WTC11 (cell line): ENCODE results near the gene NPIPB2. TPM values are rescaled to one million over a fixed set of nuclear protein-coding genes. Genes with fewer than 3 reads are reported as not detected.
A peak's percentile ranks its signal among the peaks of the same experiment; 100 is the strongest.

Experiments
- ATAC-seq: fragments of 200-7000 bp; cut with Tn5 transposase; 2 replicates; pipeline ENCODE4 v1.10.0; 2021; ENCODE audit warnings: mild to moderate bottlenecking, moderate library complexity
- CTCF ChIA-PET: fragments of 300-600 bp; sonication (Branson Sonifier 250); formaldehyde crosslinking; loops from one replicate; lab custom pipeline; 2021; ENCODE audit warnings: antibody characterized with exemption; lab: Charles Lee
- POLR2A ChIA-PET: fragments of 350-600 bp; sonication (Branson Sonifier 250); formaldehyde crosslinking; loops from one replicate; lab custom pipeline; 2021; ENCODE audit warnings: antibody characterized with exemption; lab: Charles Lee
- DNase-seq: peaks from one replicate; pipeline ENCODE4 v3.0.0; 2021; ENCODE audit warnings: low spot score
- H3K27ac Mint-ChIP-seq: 2 replicates; pipeline ENCODE4 v1.8.0; 2021; ENCODE audit warnings: mixed read lengths
- H3K27me3 Mint-ChIP-seq: 2 replicates; pipeline ENCODE4 v1.8.0; 2021; ENCODE audit warnings: low read depth, mild to moderate bottlenecking, moderate library complexity, mixed read lengths
- H3K36me3 Mint-ChIP-seq: 2 replicates; pipeline ENCODE4 v1.8.0; 2021; ENCODE audit warnings: mixed read lengths
- H3K4me1 Mint-ChIP-seq: 2 replicates; pipeline ENCODE4 v1.8.0; 2022; ENCODE audit warnings: mixed read lengths
- H3K4me3 Mint-ChIP-seq: 2 replicates; pipeline ENCODE4 v1.8.0; 2021; ENCODE audit warnings: mild to moderate bottlenecking, moderate library complexity, mixed read lengths
- H3K9me3 Mint-ChIP-seq: 2 replicates; pipeline ENCODE4 v1.8.0; 2021; ENCODE audit warnings: mixed read lengths
- ATF1 ChIP-seq: sonication (generic); formaldehyde crosslinking; IDR thresholded peaks from 2 replicates; pipeline ENCODE4 v1.8.1; 2023; ENCODE audit warnings: mild to moderate bottlenecking, moderate library complexity, missing genetic modification reagents
- CBFB ChIP-seq: sonication (generic); formaldehyde crosslinking; IDR thresholded peaks from 2 replicates; pipeline ENCODE4 v1.8.1; 2022; ENCODE audit warnings: mild to moderate bottlenecking, low read depth, missing genetic modification reagents
- FOXK1 ChIP-seq: sonication (generic); formaldehyde crosslinking; IDR thresholded peaks from 2 replicates; pipeline ENCODE4 v1.8.0; 2022; ENCODE audit warnings: mild to moderate bottlenecking, moderate library complexity, missing genetic modification reagents
- GTF2I ChIP-seq: fragments of 250-450 bp; sonication (Bioruptor Pico); conservative IDR thresholded peaks from 2 replicates; pipeline ENCODE4 v1.4.0; 2021; ENCODE audit warnings: mild to moderate bottlenecking
- HMGXB4 ChIP-seq: sonication (generic); formaldehyde crosslinking; IDR thresholded peaks from 2 replicates; pipeline ENCODE4 v1.8.1; 2023; ENCODE audit warnings: mild to moderate bottlenecking, moderate library complexity, missing genetic modification reagents
- MYBL2 ChIP-seq: sonication (generic); formaldehyde crosslinking; IDR thresholded peaks from 2 replicates; pipeline ENCODE4 v1.8.1; 2023; ENCODE audit warnings: mild to moderate bottlenecking, moderate library complexity, missing genetic modification reagents
- NFYB ChIP-seq: sonication (generic); formaldehyde crosslinking; conservative IDR thresholded peaks from 2 replicates; pipeline ENCODE4 v1.8.0; 2022; ENCODE audit warnings: low read depth, missing genetic modification reagents
- NR1H2 ChIP-seq: sonication (generic); formaldehyde crosslinking; IDR thresholded peaks from 2 replicates; pipeline ENCODE4 v1.9.0; 2021; ENCODE audit warnings: mild to moderate bottlenecking, moderate library complexity, missing genetic modification reagents
- NR2C2 ChIP-seq: sonication (generic); formaldehyde crosslinking; IDR thresholded peaks from 2 replicates; pipeline ENCODE4 v1.8.0; 2022; ENCODE audit warnings: mild to moderate bottlenecking, missing genetic modification reagents
- PRDM15 ChIP-seq: sonication (generic); formaldehyde crosslinking; IDR thresholded peaks from 2 replicates; pipeline ENCODE4 v1.8.0; 2022; ENCODE audit warnings: missing genetic modification reagents
- RELA ChIP-seq: sonication (generic); formaldehyde crosslinking; IDR thresholded peaks from 2 replicates; pipeline ENCODE4 v1.8.1; 2022; ENCODE audit warnings: missing genetic modification reagents, mild to moderate bottlenecking, borderline replicate concordance
- SMAD3 ChIP-seq: sonication (generic); formaldehyde crosslinking; IDR thresholded peaks from 2 replicates; pipeline ENCODE4 v1.8.0; 2022; ENCODE audit warnings: missing genetic modification reagents, mild to moderate bottlenecking, borderline replicate concordance
- SP1 ChIP-seq: sonication (generic); formaldehyde crosslinking; conservative IDR thresholded peaks from 2 replicates; pipeline ENCODE4 v1.8.1; 2022; ENCODE audit warnings: missing genetic modification reagents
- ZBTB43 ChIP-seq: sonication (generic); formaldehyde crosslinking; IDR thresholded peaks from 2 replicates; pipeline ENCODE4 v1.8.1; 2023; ENCODE audit warnings: mild to moderate bottlenecking, missing genetic modification reagents
- ZNF219 ChIP-seq: sonication (generic); formaldehyde crosslinking; IDR thresholded peaks from 2 replicates; pipeline ENCODE4 v1.8.0; 2023; ENCODE audit warnings: missing genetic modification reagents, mild to moderate bottlenecking, borderline replicate concordance
- ZNF317 ChIP-seq: sonication (generic); formaldehyde crosslinking; IDR thresholded peaks from 2 replicates; pipeline ENCODE4 v1.8.1; 2023; ENCODE audit warnings: low read depth, mild to moderate bottlenecking, moderate library complexity, missing genetic modification reagents, borderline replicate concordance
- ZNF423 ChIP-seq: fragments of 250-450 bp; sonication (Bioruptor Pico); IDR thresholded peaks from 2 replicates; pipeline ENCODE4 v2.1.2; 2022; ENCODE audit warnings: mild to moderate bottlenecking, moderate library complexity
- ZNF532 ChIP-seq: fragments of 250-450 bp; sonication (Bioruptor Pico); IDR thresholded peaks from 2 replicates; pipeline ENCODE4 v1.9.0; 2021; ENCODE audit warnings: mild to moderate bottlenecking, borderline replicate concordance
- ZSCAN18 ChIP-seq: fragments of 250-450 bp; sonication (Bioruptor Pico); IDR thresholded peaks from 2 replicates; pipeline ENCODE4 v2.1.2; 2022; ENCODE audit warnings: mild to moderate bottlenecking, moderate library complexity
- total RNA-seq: library from RNA; stranded (reverse); gene quantifications from 3 replicates; pipeline ENCODE4 v1.2.3, GENCODE V29; 2021

NPIPB2 gene
- total RNA-seq, 1 experiment from 2014 or later: 14.4 TPM

- peaks cover 10% of the 10 kb centered on the region for H3K36me3 Mint-ChIP-seq
- DNase-seq (no peak), ATAC-seq (no peak)
- POLR2A ChIA-PET: no interaction called here
- H3K27ac Mint-ChIP-seq: peak overlapping the region; percentile 50
- H3K9me3 Mint-ChIP-seq: no peaks in the 10 kb centered on the region
- no peak overlapping the region for H3K4me3 Mint-ChIP-seq
- no peaks in the 10 kb centered on the region for H3K27me3 Mint-ChIP-seq
- TF ChIP-seq ZNF317 (CRISPR knock-in tag) (no peak), ZBTB43 (CRISPR knock-in tag) (no peak), NFYB (CRISPR knock-in tag) (no peak), SMAD3 (CRISPR knock-in tag) (no peak), FOXK1 (CRISPR knock-in tag) (no peak), ZNF423 (CRISPR knock-in tag) (no peak)
- CTCF ChIA-PET: no interaction called here
- peaks cover 18% of the 10 kb centered on the region; the same call in 1 of the 2 replicates for H3K4me1 Mint-ChIP-seq
Observed at GRCh38 chr16:11907160-11907970, 34.5 kb downstream of the NPIPB2 start.

- no peak overlapping the region for H3K4me3 Mint-ChIP-seq
- ChIA-PET CTCF (no interaction called here), POLR2A (no interaction called here)
- ATAC-seq: no peak
- H3K27ac Mint-ChIP-seq: no peak overlapping the region
- peaks cover 8% of the 10 kb centered on the region for H3K36me3 Mint-ChIP-seq
- H3K9me3 Mint-ChIP-seq: no peaks in the 10 kb centered on the region
- no peaks in the 10 kb centered on the region for H3K27me3 Mint-ChIP-seq
- DNase-seq: no peak
- TF ChIP-seq RELA (CRISPR knock-in tag): no peak
- peaks cover 17% of the 10 kb centered on the region; the same call in 1 of the 2 replicates for H3K4me1 Mint-ChIP-seq
Observed at GRCh38 chr16:11903906-11904305, 37.9 kb downstream of the NPIPB2 start.

GRCh38 chr16:11901091-11901490, 40.8 kb downstream of the NPIPB2 start:
- 0 out of 2 replicates have a peak, but pooled peaks cover 12% of the 10 kb centered on the region for H3K4me1 Mint-ChIP-seq
- no peak for DNase-seq
- POLR2A ChIA-PET: no interaction called here
- H3K9me3 Mint-ChIP-seq: no peaks in the 10 kb centered on the region
- no peak overlapping the region for H3K4me3 Mint-ChIP-seq
- no peak overlapping the region; the same call in 1 of the 2 replicates for H3K27ac Mint-ChIP-seq
- no peaks in the 10 kb centered on the region for H3K27me3 Mint-ChIP-seq
- no peak for ATAC-seq
- CTCF ChIA-PET: interaction anchor here (2.2 kb wide), 1 partner anchor 167 kb away, joined by 7 read pairs; no protein-coding TSS in a partner anchor
- peaks cover 12% of the 10 kb centered on the region for H3K36me3 Mint-ChIP-seq
- no peak for TF ChIP-seq SP1 (CRISPR knock-in tag)
- TF ChIP-seq ZNF532: no peak
- no peak for TF ChIP-seq NR2C2 (CRISPR knock-in tag)
- no peak for TF ChIP-seq HMGXB4 (CRISPR knock-in tag)
- TF ChIP-seq NR1H2 (CRISPR knock-in tag): no peak
- TF ChIP-seq PRDM15 (CRISPR knock-in tag): no peak
- no peak for TF ChIP-seq ZSCAN18 (CRISPR knock-in tag)
- no peak for TF ChIP-seq ATF1 (CRISPR knock-in tag)
- TF ChIP-seq MYBL2 (CRISPR knock-in tag): no peak
- no peak for TF ChIP-seq ZNF219 (CRISPR knock-in tag)
- no peak for TF ChIP-seq GTF2I (CRISPR knock-in tag)
- TF ChIP-seq CBFB: no peak
